MM.1S (cell line): Measurements from ENCODE around the gene ERVK3-1.

Experiments
- CTCF ChIP-seq: fragments of 300-600 bp; sonication (generic); IDR thresholded peaks from 2 replicates; pipeline ENCODE4 v1.5.1; 2016; ENCODE audit warnings: antibody characterized with exemption, low read length, mixed read lengths
- EZH2 ChIP-seq: fragments of 300-600 bp; sonication (generic); optimal IDR thresholded peaks from 2 replicates; pipeline ENCODE3; 2017; ENCODE audit warnings: low read depth, mild to moderate bottlenecking, antibody characterized with exemption, low read length, mixed read lengths

GRCh38 chr19:58265100-58265499 lies 40.1 kb upstream of the ERVK3-1 start:
- TF ChIP-seq CTCF (no peak), EZH2 (no peak)
